HEK293T (cell line): ENCODE measurements around the gene PSMB3.

Experiments
- FOXM1 ChIP-seq: fragments of 450-650 bp; IDR thresholded peaks from 2 replicates; pipeline ENCODE4 v1.6.1; 2017; ENCODE audit warnings: mild to moderate bottlenecking, borderline replicate concordance
- SP1 ChIP-seq: fragments of 450-650 bp; IDR thresholded peaks from 2 replicates; pipeline ENCODE4 v1.6.1; 2017
- SUZ12 ChIP-seq: fragments of 450-650 bp; IDR thresholded peaks from 2 replicates; pipeline ENCODE4 v1.6.1; 2016; ENCODE audit warnings: mild to moderate bottlenecking

- TF ChIP-seq FOXM1 (no peak), SP1 (no peak), SUZ12 (no peak)
These were observed 41.6 kb upstream of the PSMB3 start for GRCh38 chr17:38710985-38711384.
